ENCODE measurements around the gene CDC20B. TPM values are rescaled to one million over a fixed set of nuclear protein-coding genes. Genes with fewer than 3 reads are reported as not detected.

The CDC20B gene
- polyA plus RNA-seq, 1 of the 3 experiments (the other 2 are of a cell fraction), result 0.03 TPM

- Histone ChIP-seq H3K9ac (no peak within 1 kb of the TSS), H3K27me3 (ENCODE audit: insufficient read depth) (no peaks in the 10 kb centered on the region; the same call in 1 of the 2 replicates), H3K9me3 (no peaks in the 10 kb centered on the region), H3K4me2 (peak within 1 kb of the TSS; percentile 4; the same call in 1 of the 2 replicates), H3F3A (replicated peaks; ENCODE audit: insufficient read depth) (no peaks in the 10 kb centered on the region), H4K20me1 (ENCODE audit: insufficient read depth) (no peaks in the 10 kb centered on the region), H3K36me3 (replicated peaks in 1 of 2; ENCODE audit: control insufficient read depth in 1 of 2, insufficient read depth in 2 of 2, low read length in 1 of 2) (no peaks in the 10 kb centered on the region), H3K27ac (ENCODE audit: low read depth in 2 of 2, low read length in 1 of 2) (no peak within 1 kb of the TSS), H3K79me2 (ENCODE audit: insufficient read depth) (no peaks in the 10 kb centered on the region), H3K4me3 (ENCODE audit: low read depth in 2 of 2, low read length in 1 of 2) (no peak within 1 kb of the TSS), H3K9me2 (no peaks in the 10 kb centered on the region), H3K4me1 (ENCODE audit: control insufficient read depth in 1 of 2, insufficient read depth in 2 of 2, low read depth in 1 of 2, low read length in 1 of 2) (no peaks in the 10 kb centered on the region; a peak in 1 of 4 replicates), H2AFZ (ENCODE audit: low read depth) (peak within 1 kb of the TSS; percentile 32; the same call in 1 of the 2 replicates)
- TF ChIP-seq, protein P1, sequence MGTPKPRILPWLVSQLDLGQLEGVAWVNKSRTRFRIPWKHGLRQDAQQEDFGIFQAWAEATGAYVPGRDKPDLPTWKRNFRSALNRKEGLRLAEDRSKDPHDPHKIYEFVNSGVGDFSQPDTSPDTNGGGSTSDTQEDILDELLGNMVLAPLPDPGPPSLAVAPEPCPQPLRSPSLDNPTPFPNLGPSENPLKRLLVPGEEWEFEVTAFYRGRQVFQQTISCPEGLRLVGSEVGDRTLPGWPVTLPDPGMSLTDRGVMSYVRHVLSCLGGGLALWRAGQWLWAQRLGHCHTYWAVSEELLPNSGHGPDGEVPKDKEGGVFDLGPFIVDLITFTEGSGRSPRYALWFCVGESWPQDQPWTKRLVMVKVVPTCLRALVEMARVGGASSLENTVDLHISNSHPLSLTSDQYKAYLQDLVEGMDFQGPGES (IDR thresholded peaks at IDR 0.05; ENCODE audit: low read depth, low read length), result no peak
- TF ChIP-seq FOXJ3 (CRISPR knock-in tag; IDR thresholded peaks at IDR 0.05), result no peak
- no peak for TF ChIP-seq CTCF (IDR thresholded peaks at IDR 0.05)
- no peak for TF ChIP-seq EZH2phosphoT487 (IDR thresholded peaks at IDR 0.05; ENCODE audit: borderline replicate concordance, low read depth)
- no peak for TF ChIP-seq MAX (IDR thresholded peaks at IDR 0.05; ENCODE audit: low read depth)
- no peak for TF ChIP-seq GATA2 (CRISPR knock-in tag; IDR thresholded peaks at IDR 0.05)
- TF ChIP-seq USF1 (IDR thresholded peaks at IDR 0.05; ENCODE audit: borderline replicate concordance, low read depth), result no peak
- TF ChIP-seq NFIC (IDR thresholded peaks at IDR 0.05; ENCODE audit: borderline replicate concordance), result no peak
- no peak for TF ChIP-seq SIN3A (IDR thresholded peaks at IDR 0.05; ENCODE audit: borderline replicate concordance, low read depth, low read length)
- TF ChIP-seq TAF1 (IDR thresholded peaks at IDR 0.05; ENCODE audit: borderline replicate concordance, low read depth, low read length), result no peak
- TF ChIP-seq ZBTB33 (IDR thresholded peaks at IDR 0.05; ENCODE audit: borderline replicate concordance, low read depth), result no peak
- no peak for TF ChIP-seq ELF1 (IDR thresholded peaks at IDR 0.05)
- CTCF ChIA-PET, result no interaction called here
- POLR2A ChIA-PET, result no interaction called here
- WGBS (ENCODE audit: low lambda C conversion rate), result 0% methylated on average over 3 of the region's 3 CpGs
- no peak for DNase-seq
These were observed 70.6 kb downstream of the CDC20B start, which contains the start of gene GZMA for GRCh38 chr5:55102348-55102747. TSS of gene GZMA (plus strand) at chr5:55102646. CDS start at chr5:55102683, 37 bp downstream.

Measured in SK-N-SH (cell line).